GM18498 (cell line): ENCODE data around the gene STOML1.

Source experiments
- ATAC-seq: cut with Tn5 transposase; IDR thresholded peaks from one replicate; pipeline ENCODE4 v1.9.1; 2021; ENCODE audit warnings: mild to moderate bottlenecking, moderate library complexity; ENCODE audit not compliant: unreplicated experiment

The STOML1 gene

GRCh38 chr15:73991726-73992593 lies at the start of gene STOML1:
TSS of gene STOML1 (minus strand) at chr15:73992295. CDS start at chr15:73992223, 72 bp downstream.
- peak; percentile 79 for ATAC-seq

GRCh38 chr15:74041311-74041756 lies 49.2 kb upstream of the STOML1 start:
- no peak for ATAC-seq

GRCh38 chr15:74040109-74040850 lies 48.2 kb upstream of the STOML1 start:
- ATAC-seq, result no peak

- no peak for ATAC-seq
Observed at GRCh38 chr15:74039656-74040010, 47.5 kb upstream of the STOML1 start.

- ATAC-seq, result no peak
Observed at GRCh38 chr15:74038707-74039655, 46.9 kb upstream of the STOML1 start.

- ATAC-seq, result no peak
Observed at GRCh38 chr15:74037171-74038117, 45.3 kb upstream of the STOML1 start.

GRCh38 chr15:74036271-74037170 lies 44.4 kb upstream of the STOML1 start:
- ATAC-seq, result no peak

- ATAC-seq, result no peak
Observed at GRCh38 chr15:74035121-74036017, 43.3 kb upstream of the STOML1 start.

GRCh38 chr15:74034206-74034755 lies 42.2 kb upstream of the STOML1 start:
- no peak for ATAC-seq

GRCh38 chr15:74032606-74033561 lies 40.8 kb upstream of the STOML1 start:
- no peak for ATAC-seq

- ATAC-seq, result no peak
Observed at GRCh38 chr15:74032046-74032445, 40.0 kb upstream of the STOML1 start.

GRCh38 chr15:74028646-74029045 lies 36.6 kb upstream of the STOML1 start:
- no peak for ATAC-seq

- ATAC-seq, result no peak
Observed at GRCh38 chr15:74027688-74028087, 35.6 kb upstream of the STOML1 start.

GRCh38 chr15:74025436-74025835 lies 33.3 kb upstream of the STOML1 start:
- no peak for ATAC-seq

GRCh38 chr15:74024687-74025086 lies 32.6 kb upstream of the STOML1 start:
- no peak for ATAC-seq

- ATAC-seq, result no peak
Observed at GRCh38 chr15:74022706-74023470, 30.8 kb upstream of the STOML1 start.
